Ishikawa (cell line): ENCODE data around the gene GPR62.

ENCODE experiments used
- CEBPB ChIP-seq: IDR thresholded peaks from 2 replicates; pipeline ENCODE4 v1.6.1; 2012
- CREB1 ChIP-seq: IDR thresholded peaks from 2 replicates; pipeline ENCODE4 v1.6.1; 2012; ENCODE audit warnings: low read depth
- EGR1 ChIP-seq: IDR thresholded peaks from 2 replicates; pipeline ENCODE4 v1.6.1; 2012
- EP300 ChIP-seq: IDR thresholded peaks from 2 replicates; pipeline ENCODE4 v1.6.1; 2012; ENCODE audit warnings: borderline replicate concordance
- FOXM1 ChIP-seq: IDR thresholded peaks from 2 replicates; pipeline ENCODE4 v1.6.1; 2012; ENCODE audit warnings: low read depth, borderline replicate concordance
- MAX ChIP-seq: IDR thresholded peaks from 2 replicates; pipeline ENCODE4 v1.6.1; 2012
- NFIC ChIP-seq: IDR thresholded peaks from 2 replicates; pipeline ENCODE4 v1.6.1; 2012
- RAD21 ChIP-seq: IDR thresholded peaks from 2 replicates; pipeline ENCODE4 v1.6.1; 2012; ENCODE audit warnings: low read depth
- REST ChIP-seq: IDR thresholded peaks from 2 replicates; pipeline ENCODE4 v1.6.1; 2012; ENCODE audit warnings: low read depth, mild to moderate bottlenecking
- TAF1 ChIP-seq: IDR thresholded peaks from 2 replicates; pipeline ENCODE4 v1.6.1; 2012; ENCODE audit warnings: low read depth, mild to moderate bottlenecking
- TCF12 ChIP-seq: IDR thresholded peaks from 2 replicates; pipeline ENCODE4 v1.6.1; 2012; ENCODE audit warnings: low read depth
- TEAD4 ChIP-seq: IDR thresholded peaks from 2 replicates; pipeline ENCODE4 v1.6.1; 2012
- USF1 ChIP-seq: IDR thresholded peaks from 2 replicates; pipeline ENCODE4 v1.6.1; 2012
- YY1 ChIP-seq: IDR thresholded peaks from 2 replicates; pipeline ENCODE4 v1.6.1; 2012; ENCODE audit warnings: low read depth
- ZBTB7A ChIP-seq: IDR thresholded peaks from 2 replicates; pipeline ENCODE4 v1.6.1; 2012; ENCODE audit warnings: low read depth

GPR62 gene

GRCh38 chr3:51943451-51944391 is 11.5 kb upstream of the GPR62 start:
- no peak for TF ChIP-seq USF1
- no peak for TF ChIP-seq CEBPB
- no peak for TF ChIP-seq EP300
- no peak for TF ChIP-seq ZBTB7A
- TF ChIP-seq CREB1: no peak
- TF ChIP-seq REST: no peak
- TF ChIP-seq FOXM1: no peak
- no peak for TF ChIP-seq RAD21
- no peak for TF ChIP-seq NFIC

- TF ChIP-seq FOXM1 (no peak), MAX (no peak), TEAD4 (no peak), RAD21 (no peak)
These were observed 10.6 kb upstream of the GPR62 start for GRCh38 chr3:51944451-51945021.

- TF ChIP-seq USF1 (no peak), EGR1 (no peak), REST (no peak), ZBTB7A (no peak), MAX (no peak)
These were observed 9.9 kb upstream of the GPR62 start for GRCh38 chr3:51945031-51945840.

GRCh38 chr3:51945926-51946705 is 9.1 kb upstream of the GPR62 start:
- TF ChIP-seq YY1 (no peak), MAX (no peak), TAF1 (no peak), EP300 (no peak), USF1 (no peak), CEBPB (no peak), ZBTB7A (no peak), FOXM1 (no peak), TCF12 (no peak), TEAD4 (no peak), NFIC (no peak), REST (no peak), CREB1 (no peak), RAD21 (no peak), EGR1 (no peak)
